ENCODE results near the gene KIAA0319L. TPM values are rescaled to one million over a fixed set of nuclear protein-coding genes. Genes with fewer than 3 reads are reported as not detected.
"Not testable (repeated sequence)": the region's sequence is repeated elsewhere in the genome, so short reads cannot be mapped to it uniquely, and the experiment has no call there.

KIAA0319L gene
- total and polyA plus RNA-seq, 9 donors, result 26.7 to 45.9 (median 34.4) TPM

GRCh38 chr1:35499231-35499630, 58.0 kb downstream of the KIAA0319L start:
- no peaks in the 10 kb centered on the region for H3K27me3 ChIP-seq (ENCODE audit: control insufficient read depth, insufficient read depth, low read length)
- no peak overlapping the region for H3K27ac ChIP-seq (ENCODE audit: low read length)
- no CpG with 5 or more reads among the region's 4 CpGs for WGBS (ENCODE audit: insufficient coverage)
- H3K9me3 ChIP-seq (replicated peaks; ENCODE audit: control insufficient read depth, low read depth, low read length), result no peaks in the 10 kb centered on the region
- no peaks in the 10 kb centered on the region for H3K4me1 ChIP-seq (ENCODE audit: control insufficient read depth, insufficient read depth, low read length)
- H3K4me3 ChIP-seq (ENCODE audit: low read length), result no peak overlapping the region
- no peaks in the 10 kb centered on the region for H3K36me3 ChIP-seq (ENCODE audit: control insufficient read depth, insufficient read depth, low read length)
- DNase-seq, result no peak

- Histone ChIP-seq H3K27ac (ENCODE audit: low read length) (no peak overlapping the region), H3K36me3 (ENCODE audit: control insufficient read depth, insufficient read depth, low read length) (peaks cover 3% of the 10 kb centered on the region), H3K27me3 (ENCODE audit: control insufficient read depth, insufficient read depth, low read length) (no peaks in the 10 kb centered on the region), H3K4me1 (ENCODE audit: control insufficient read depth, insufficient read depth, low read length) (no peaks in the 10 kb centered on the region), H3K4me3 (ENCODE audit: low read length) (no peak overlapping the region), H3K9me3 (replicated peaks; ENCODE audit: control insufficient read depth, low read depth, low read length) (peaks cover 2% of the 10 kb centered on the region)
- WGBS (ENCODE audit: insufficient coverage), result no CpG with 5 or more reads among the region's 2 CpGs
- DNase-seq, result no peak
These were observed 59.6 kb downstream of the KIAA0319L start for GRCh38 chr1:35497571-35497970.

- no peak for DNase-seq
- H3K4me1 ChIP-seq (ENCODE audit: control insufficient read depth, insufficient read depth, low read length), result no peaks in the 10 kb centered on the region
- WGBS (ENCODE audit: insufficient coverage), result no CpG with 5 or more reads among the region's 1 CpG
- peaks cover 9% of the 10 kb centered on the region for H3K9me3 ChIP-seq (replicated peaks; ENCODE audit: control insufficient read depth, low read depth, low read length)
- H3K4me3 ChIP-seq (ENCODE audit: low read length), result no peak overlapping the region
- H3K36me3 ChIP-seq (ENCODE audit: control insufficient read depth, insufficient read depth, low read length), result peaks cover 3% of the 10 kb centered on the region
- H3K27me3 ChIP-seq (ENCODE audit: control insufficient read depth, insufficient read depth, low read length), result no peaks in the 10 kb centered on the region
- no peak overlapping the region for H3K27ac ChIP-seq (ENCODE audit: low read length)
These were observed 67.0 kb downstream of the KIAA0319L start for GRCh38 chr1:35490250-35490649.

- Histone ChIP-seq H3K4me3 (ENCODE audit: low read length) (no peak overlapping the region), H3K27me3 (ENCODE audit: control insufficient read depth, insufficient read depth, low read length) (no peaks in the 10 kb centered on the region), H3K4me1 (ENCODE audit: control insufficient read depth, insufficient read depth, low read length) (no peaks in the 10 kb centered on the region), H3K9me3 (replicated peaks; ENCODE audit: control insufficient read depth, low read depth, low read length) (peaks cover 8% of the 10 kb centered on the region), H3K27ac (ENCODE audit: low read length) (peak overlapping the region; percentile 22), H3K36me3 (ENCODE audit: control insufficient read depth, insufficient read depth, low read length) (peaks cover 1% of the 10 kb centered on the region)
- 60% methylated on average over 1 of the region's 2 CpGs for WGBS (ENCODE audit: insufficient coverage)
- DNase-seq, result peak; percentile 61
These were observed 68.9 kb downstream of the KIAA0319L start for GRCh38 chr1:35488336-35488735.

- WGBS (ENCODE audit: insufficient coverage), result no CpG with 5 or more reads among the region's 3 CpGs
These were observed 70.3 kb downstream of the KIAA0319L start for GRCh38 chr1:35486858-35487408.

GRCh38 chr1:35481229-35481628, 76.0 kb downstream of the KIAA0319L start:
- WGBS (ENCODE audit: insufficient coverage), result no CpG with 5 or more reads among the region's 2 CpGs
- Histone ChIP-seq H3K36me3 (ENCODE audit: control insufficient read depth, insufficient read depth, low read length) (peaks cover 9% of the 10 kb centered on the region), H3K27me3 (ENCODE audit: control insufficient read depth, insufficient read depth, low read length) (no peaks in the 10 kb centered on the region), H3K9me3 (replicated peaks; ENCODE audit: control insufficient read depth, low read depth, low read length) (no peaks in the 10 kb centered on the region), H3K4me1 (ENCODE audit: control insufficient read depth, insufficient read depth, low read length) (no peaks in the 10 kb centered on the region), H3K27ac (ENCODE audit: low read length) (no peak overlapping the region), H3K4me3 (ENCODE audit: low read length) (no peak overlapping the region)
- DNase-seq, result no peak

More at GRCh38 chr1:35486858-35487408, 70.3 kb downstream of the KIAA0319L start:
- H3K4me3 ChIP-seq (ENCODE audit: low read length), result no peak overlapping the region
- no peak for DNase-seq
- peaks cover 7% of the 10 kb centered on the region for H3K9me3 ChIP-seq (replicated peaks; ENCODE audit: control insufficient read depth, low read depth, low read length)
- no peaks in the 10 kb centered on the region for H3K4me1 ChIP-seq (ENCODE audit: control insufficient read depth, insufficient read depth, low read length)
- no peaks in the 10 kb centered on the region for H3K36me3 ChIP-seq (ENCODE audit: control insufficient read depth, insufficient read depth, low read length)
- no peaks in the 10 kb centered on the region for H3K27me3 ChIP-seq (ENCODE audit: control insufficient read depth, insufficient read depth, low read length)
- no peak overlapping the region for H3K27ac ChIP-seq (ENCODE audit: low read length)

GRCh38 chr1:35477870-35478269, 79.3 kb downstream of the KIAA0319L start:
- Histone ChIP-seq H3K4me3 (ENCODE audit: low read length) (no peak overlapping the region), H3K4me1 (ENCODE audit: control insufficient read depth, insufficient read depth, low read length) (no peaks in the 10 kb centered on the region), H3K36me3 (ENCODE audit: control insufficient read depth, insufficient read depth, low read length) (peaks cover 11% of the 10 kb centered on the region), H3K9me3 (replicated peaks; ENCODE audit: control insufficient read depth, low read depth, low read length) (no peaks in the 10 kb centered on the region), H3K27me3 (ENCODE audit: control insufficient read depth, insufficient read depth, low read length) (no peaks in the 10 kb centered on the region), H3K27ac (ENCODE audit: low read length) (no peak overlapping the region)
- DNase-seq, result no peak
- no CpG with 5 or more reads among the region's 2 CpGs for WGBS (ENCODE audit: insufficient coverage)

- 100% methylated on average over 1 of the region's 6 CpGs for WGBS (ENCODE audit: insufficient coverage)
- Histone ChIP-seq H3K27me3 (ENCODE audit: control insufficient read depth, insufficient read depth, low read length) (no peaks in the 10 kb centered on the region), H3K4me1 (ENCODE audit: control insufficient read depth, insufficient read depth, low read length) (no peaks in the 10 kb centered on the region), H3K36me3 (ENCODE audit: control insufficient read depth, insufficient read depth, low read length) (peaks cover 16% of the 10 kb centered on the region), H3K27ac (ENCODE audit: low read length) (no peak overlapping the region), H3K4me3 (ENCODE audit: low read length) (no peak overlapping the region), H3K9me3 (replicated peaks; ENCODE audit: control insufficient read depth, low read depth, low read length) (no peaks in the 10 kb centered on the region)
- no peak for DNase-seq
These were observed 81.1 kb downstream of the KIAA0319L start for GRCh38 chr1:35475856-35476674.

- Histone ChIP-seq H3K4me3 (ENCODE audit: low read length) (no peak overlapping the region), H3K4me1 (ENCODE audit: control insufficient read depth, insufficient read depth, low read length) (no peaks in the 10 kb centered on the region), H3K27ac (ENCODE audit: low read length) (no peak overlapping the region), H3K9me3 (replicated peaks; ENCODE audit: control insufficient read depth, low read depth, low read length) (no peaks in the 10 kb centered on the region), H3K27me3 (ENCODE audit: control insufficient read depth, insufficient read depth, low read length) (no peaks in the 10 kb centered on the region), H3K36me3 (ENCODE audit: control insufficient read depth, insufficient read depth, low read length) (peaks cover 21% of the 10 kb centered on the region)
- WGBS (ENCODE audit: insufficient coverage), result 72% methylated on average over 2 of the region's 2 CpGs
- DNase-seq, result no peak
These were observed 81.8 kb downstream of the KIAA0319L start for GRCh38 chr1:35475356-35475755.

GRCh38 chr1:35473216-35473615, 84.0 kb downstream of the KIAA0319L start:
- DNase-seq; H3K27ac ChIP-seq (ENCODE audit: low read length); H3K9me3 ChIP-seq (replicated peaks; ENCODE audit: control insufficient read depth, low read depth, low read length); H3K4me1 ChIP-seq (ENCODE audit: control insufficient read depth, insufficient read depth, low read length); H3K27me3 ChIP-seq (ENCODE audit: control insufficient read depth, insufficient read depth, low read length); H3K4me3 ChIP-seq (ENCODE audit: low read length): not testable (repeated sequence)
- WGBS (ENCODE audit: insufficient coverage), result no CpG with 5 or more reads among the region's 3 CpGs
- H3K36me3 ChIP-seq (ENCODE audit: control insufficient read depth, insufficient read depth, low read length), result peaks cover 28% of the 10 kb centered on the region

All from muscle of leg (tissue), 11 donors.